ENCODE results near the gene DIP2A.
"Not testable (repeated sequence)": the region's sequence is repeated elsewhere in the genome, so short reads cannot be mapped to it uniquely, and the experiment has no call there.

Gene DIP2A

GRCh38 chr21:46425041-46425440, 33.6 kb upstream of the DIP2A start:
- DNase-seq (ENCODE audit: low read depth): no peak

GRCh38 chr21:46425571-46425970, 33.1 kb upstream of the DIP2A start:
- DNase-seq (ENCODE audit: low read depth): peak; percentile 46

GRCh38 chr21:46426313-46427046, 32.2 kb upstream of the DIP2A start:
- no peak for DNase-seq (ENCODE audit: low read depth)

GRCh38 chr21:46427516-46427915, 31.2 kb upstream of the DIP2A start:
- DNase-seq (ENCODE audit: low read depth): no peak

- DNase-seq (ENCODE audit: low read depth): no peak
Observed at GRCh38 chr21:46428286-46428685, 30.4 kb upstream of the DIP2A start.

- no peak for DNase-seq (ENCODE audit: low read depth)
Observed at GRCh38 chr21:46428987-46429710, 29.5 kb upstream of the DIP2A start.

GRCh38 chr21:46429754-46430681, 28.7 kb upstream of the DIP2A start:
- no peak for DNase-seq (ENCODE audit: low read depth)

- DNase-seq (ENCODE audit: low read depth): no peak
Observed at GRCh38 chr21:46431448-46431847, 27.2 kb upstream of the DIP2A start.

GRCh38 chr21:46431884-46432488, 26.7 kb upstream of the DIP2A start:
- DNase-seq (ENCODE audit: low read depth): no peak

- not testable (repeated sequence) for DNase-seq (ENCODE audit: low read depth)
Observed at GRCh38 chr21:46433116-46433515, 25.6 kb upstream of the DIP2A start.

GRCh38 chr21:46434322-46434958, 24.3 kb upstream of the DIP2A start:
- DNase-seq (ENCODE audit: low read depth): no peak

GRCh38 chr21:46435786-46436227, 22.9 kb upstream of the DIP2A start:
- DNase-seq (ENCODE audit: low read depth): no peak

GRCh38 chr21:46436621-46437020, 22.1 kb upstream of the DIP2A start:
- no peak for DNase-seq (ENCODE audit: low read depth)

- no peak for DNase-seq (ENCODE audit: low read depth)
Observed at GRCh38 chr21:46437096-46437498, 21.6 kb upstream of the DIP2A start.

GRCh38 chr21:46437511-46437910, 21.2 kb upstream of the DIP2A start:
- DNase-seq (ENCODE audit: low read depth): no peak

GRCh38 chr21:46438241-46438640, 20.4 kb upstream of the DIP2A start:
- no peak for DNase-seq (ENCODE audit: low read depth)

GRCh38 chr21:46439906-46440305, 18.8 kb upstream of the DIP2A start:
- DNase-seq (ENCODE audit: low read depth): no peak

GRCh38 chr21:46441331-46441730, 17.4 kb upstream of the DIP2A start:
- DNase-seq (ENCODE audit: low read depth): no peak

- no peak for DNase-seq (ENCODE audit: low read depth)
Observed at GRCh38 chr21:46441961-46442498, 16.7 kb upstream of the DIP2A start.

GRCh38 chr21:46442938-46443337, 15.8 kb upstream of the DIP2A start:
- DNase-seq (ENCODE audit: low read depth): no peak

GRCh38 chr21:46443910-46444309, 14.8 kb upstream of the DIP2A start:
- no peak for DNase-seq (ENCODE audit: low read depth)
